NCI-H2029 (cell line): ENCODE measurements around the gene ENAH.

Source experiments
- DNase-seq: peaks from one replicate; lab custom pipeline; 2025; lab: John Stamatoyannopoulos, UW

Gene ENAH

DNA sequence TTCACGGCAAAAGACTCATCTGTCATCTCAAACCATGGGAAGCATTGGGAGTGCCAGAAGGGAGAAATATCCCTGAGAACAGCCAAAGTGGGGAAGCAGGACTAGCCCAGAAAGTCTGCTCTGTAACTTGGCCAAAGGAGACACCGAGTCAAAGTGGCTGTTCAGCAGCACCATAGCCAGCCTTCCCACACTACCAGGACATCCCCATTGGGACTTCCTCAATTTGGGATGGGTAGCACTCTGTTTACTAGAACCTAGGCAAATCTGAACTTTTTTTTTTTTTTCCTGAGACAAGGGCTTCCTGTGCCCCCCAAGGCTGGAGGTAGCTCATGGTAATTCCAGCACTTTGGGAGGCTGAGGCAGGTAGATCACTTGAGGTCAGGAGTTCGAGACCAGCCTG is 93.0 kb downstream of the ENAH start:
- DNase-seq: no peak

GRCh38 chr1:225559326-225559725 is 93.6 kb downstream of the ENAH start:
- no peak for DNase-seq

GRCh38 chr1:225556694-225557093 is 96.2 kb downstream of the ENAH start:
- no peak for DNase-seq

DNA sequence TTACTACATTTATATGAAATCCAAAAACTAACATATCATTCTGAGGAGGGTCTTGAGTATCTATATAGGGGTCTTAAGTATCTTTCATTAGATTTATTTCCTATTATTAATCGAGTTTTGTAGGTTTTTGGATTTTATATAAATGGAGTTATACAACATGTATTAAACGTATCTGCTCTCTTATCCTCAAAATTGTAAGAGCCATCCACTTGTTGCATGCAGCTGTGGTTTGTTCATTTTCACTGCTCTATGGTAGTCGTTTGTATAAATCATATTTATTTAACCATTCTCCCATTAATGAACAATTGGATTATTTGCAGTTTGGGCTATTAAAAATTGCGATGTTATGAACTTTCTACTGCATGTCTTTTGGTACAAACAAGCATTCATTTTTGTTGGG is 97.1 kb downstream of the ENAH start:
- DNase-seq: no peak

- DNase-seq: no peak
Observed at GRCh38 chr1:225554216-225554812, 98.6 kb downstream of the ENAH start.

DNA sequence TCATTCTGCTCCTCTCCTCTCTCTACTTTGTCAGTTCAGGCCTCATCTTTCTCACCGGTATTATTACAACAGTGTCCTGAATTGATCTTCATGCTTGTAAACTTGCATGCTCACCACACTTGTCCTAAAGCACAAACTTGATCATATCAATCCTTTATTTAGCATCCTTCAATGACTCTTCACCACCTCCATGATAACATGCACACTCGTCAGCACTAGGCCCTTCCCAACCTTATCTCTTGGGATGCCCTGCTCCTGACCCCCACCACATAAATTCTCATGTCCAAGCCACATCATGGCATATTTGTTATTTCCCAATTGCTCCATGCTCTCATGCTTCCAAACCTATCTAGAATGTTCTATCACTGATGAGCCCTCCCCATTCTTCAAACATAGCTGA is 103.1 kb downstream of the ENAH start:
- DNase-seq: no peak

- no peak for DNase-seq
Observed at GRCh38 chr1:225548140-225548857, 104.6 kb downstream of the ENAH start.

DNA sequence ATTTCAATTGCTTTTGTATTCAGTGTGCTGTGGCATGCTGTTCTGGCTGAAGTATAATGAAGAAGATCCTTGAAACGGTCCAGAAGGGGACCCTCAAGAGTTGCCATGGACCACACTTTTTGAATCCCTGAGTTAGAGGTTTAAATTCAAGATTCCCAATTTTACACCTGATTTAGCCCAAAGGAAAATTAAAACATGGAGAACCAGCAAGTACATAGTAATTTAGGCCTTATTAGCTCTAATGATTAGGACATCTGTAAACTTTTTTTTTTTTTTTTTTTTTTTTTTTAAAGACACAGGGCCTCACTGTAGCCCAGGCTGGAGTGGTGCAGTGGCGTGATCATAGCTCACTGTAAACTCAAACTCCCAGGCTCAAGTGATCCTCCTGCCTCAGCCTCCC is 107.3 kb downstream of the ENAH start:
- no peak for DNase-seq

DNA sequence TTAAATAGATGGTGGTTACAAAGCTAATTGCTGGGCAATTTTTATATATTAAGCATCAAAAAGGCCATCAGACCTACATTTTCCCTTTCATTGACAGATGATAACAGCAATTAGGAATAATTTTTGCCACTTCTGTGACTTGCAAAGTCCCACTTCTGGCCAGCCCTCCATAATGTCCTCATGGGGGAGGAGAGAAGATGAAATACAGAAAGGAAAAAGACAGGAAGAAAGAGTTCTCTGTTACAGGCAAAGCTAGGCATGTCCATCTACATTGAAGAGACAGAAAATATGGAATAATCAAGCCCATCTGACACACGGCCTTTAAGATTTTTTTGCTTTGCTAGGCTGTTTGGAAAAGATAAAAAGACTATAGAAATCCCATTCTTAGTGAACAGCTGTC is 108.0 kb downstream of the ENAH start:
- DNase-seq: no peak

DNA sequence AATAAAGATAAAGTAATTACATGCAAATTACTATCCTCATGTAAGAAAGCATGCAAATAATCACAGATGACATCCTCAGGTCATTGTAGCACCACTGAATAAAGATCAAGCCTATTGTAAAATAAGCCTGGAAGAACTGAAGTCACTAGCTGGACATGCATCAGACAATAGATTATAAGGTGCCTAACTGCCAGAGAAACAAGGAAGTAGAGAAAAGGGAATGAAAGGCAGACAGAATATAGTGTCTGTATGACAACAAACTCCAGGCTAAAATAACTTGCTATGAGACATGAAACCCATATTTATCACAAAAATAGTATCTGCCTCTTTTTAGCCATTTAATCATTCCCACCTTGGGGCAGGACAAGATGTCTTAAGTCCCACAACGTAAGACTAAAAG is 108.7 kb downstream of the ENAH start:
- DNase-seq: no peak

DNA sequence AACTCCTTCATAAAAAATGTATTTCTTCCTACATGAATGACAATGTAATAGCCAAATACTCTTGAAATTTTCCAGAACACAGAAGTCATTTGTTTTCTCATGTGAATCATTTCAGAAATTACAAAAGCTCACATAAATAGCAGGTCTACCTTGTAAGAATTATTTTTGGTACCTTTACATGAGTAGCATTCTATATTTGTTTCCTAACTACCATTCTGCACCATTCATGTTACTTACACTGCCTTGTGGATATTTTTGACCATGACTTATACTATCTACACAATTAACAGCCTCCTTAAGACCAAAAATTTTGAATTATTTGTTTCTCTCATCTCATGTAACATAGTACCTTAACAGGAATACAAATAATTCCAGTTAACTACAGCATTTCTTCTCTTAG is 109.6 kb downstream of the ENAH start:
- no peak for DNase-seq

DNA sequence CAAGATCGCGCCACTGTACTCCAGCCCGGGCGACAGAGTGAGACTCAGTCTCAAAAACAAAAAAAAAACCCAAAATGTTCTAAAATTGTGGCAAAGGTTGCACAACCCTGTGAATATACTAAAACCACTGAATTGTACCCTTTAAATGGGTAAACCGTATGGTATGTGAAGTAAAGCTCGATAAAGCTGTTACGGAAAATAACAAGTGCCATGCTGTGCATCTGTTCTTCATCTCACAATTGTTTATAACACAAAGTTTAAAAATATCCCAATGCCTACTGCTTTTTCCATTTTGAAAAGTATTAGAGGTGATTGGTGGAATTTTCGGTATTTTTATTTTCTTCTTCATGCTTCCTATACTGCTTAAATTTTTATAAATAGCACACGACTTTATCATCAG is 111.5 kb downstream of the ENAH start:
- DNase-seq: no peak

GRCh38 chr1:225539575-225539974 is 113.3 kb downstream of the ENAH start:
- DNase-seq: no peak

- no peak for DNase-seq
Observed at GRCh38 chr1:225539069-225539468, 113.9 kb downstream of the ENAH start.

- DNase-seq: no peak
Observed at GRCh38 chr1:225537554-225538251, 115.2 kb downstream of the ENAH start.

- no peak for DNase-seq
Observed at GRCh38 chr1:225535280-225535679, 117.6 kb downstream of the ENAH start.

DNA sequence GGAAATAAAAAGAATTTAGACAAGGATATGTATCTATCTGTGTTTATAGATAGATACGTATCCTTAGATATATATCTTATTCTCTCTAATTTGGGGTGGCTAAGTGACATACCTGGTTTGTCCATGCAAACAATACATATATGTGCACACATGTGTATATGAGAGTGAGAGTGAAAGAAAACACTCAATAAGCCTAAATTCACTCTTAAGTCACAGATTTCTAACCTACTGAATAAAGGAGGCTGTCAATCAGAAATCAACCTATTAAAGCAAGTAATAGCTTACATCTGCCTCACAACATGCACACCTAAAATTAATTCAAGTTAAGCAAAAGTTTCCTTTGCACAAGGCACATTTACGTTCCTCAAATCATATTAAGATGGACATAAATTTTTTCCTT is 118.2 kb downstream of the ENAH start:
- DNase-seq: no peak

DNA sequence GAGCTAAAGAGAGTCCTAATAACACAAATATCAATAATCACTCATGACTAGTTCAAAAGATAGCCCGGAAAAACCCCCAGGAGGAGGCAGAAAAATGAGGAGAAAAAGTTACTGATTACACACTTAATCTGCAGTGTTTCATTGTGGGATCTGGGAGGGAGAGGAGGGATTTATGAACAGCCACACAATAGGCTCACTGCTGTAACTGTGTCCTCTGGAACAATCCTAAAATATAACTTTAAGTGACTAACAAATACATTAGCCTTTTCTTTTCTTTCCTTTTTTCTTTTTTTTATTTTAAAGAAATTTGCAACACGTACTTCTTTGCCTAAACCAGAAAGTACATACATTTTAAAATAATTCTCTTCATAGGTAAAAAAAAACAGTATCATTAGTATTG is 118.8 kb downstream of the ENAH start:
- no peak for DNase-seq

- DNase-seq: no peak
Observed at GRCh38 chr1:225533238-225533637, 119.7 kb downstream of the ENAH start.

DNA sequence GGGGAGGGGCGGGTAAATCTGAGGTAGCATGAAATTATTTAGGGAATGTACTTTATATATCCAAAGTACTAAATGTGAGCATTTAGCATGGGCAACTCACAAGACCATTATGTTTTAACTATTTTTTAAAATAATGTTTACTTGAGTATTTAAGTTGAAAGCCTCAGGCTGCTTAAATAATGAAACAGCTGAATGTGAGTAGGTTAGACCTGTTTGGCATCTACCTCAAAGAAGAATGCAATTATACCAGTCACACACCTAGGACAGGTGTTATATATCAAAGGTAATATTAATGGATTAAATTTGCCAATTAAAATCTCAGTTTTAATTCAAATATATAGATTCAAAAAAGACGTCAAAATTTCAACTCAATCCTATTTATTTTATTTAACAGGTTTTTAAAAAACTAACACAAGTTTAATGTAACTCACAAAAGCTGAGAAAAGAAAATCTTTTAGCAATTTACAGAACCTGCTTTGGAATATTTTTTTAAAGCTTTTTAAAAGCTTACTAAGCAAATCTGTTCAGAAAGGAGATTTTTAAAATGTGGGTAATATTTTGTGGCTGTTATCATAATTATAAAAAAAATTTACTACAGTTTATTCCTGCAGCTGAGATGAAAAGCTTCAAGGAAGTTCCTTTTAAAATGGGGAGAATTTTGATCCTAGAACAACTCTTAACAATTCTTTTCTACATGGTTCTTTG is 120.5 kb downstream of the ENAH start:
- DNase-seq: no peak

- DNase-seq: no peak
Observed at GRCh38 chr1:225529726-225530125, 123.2 kb downstream of the ENAH start.

DNA sequence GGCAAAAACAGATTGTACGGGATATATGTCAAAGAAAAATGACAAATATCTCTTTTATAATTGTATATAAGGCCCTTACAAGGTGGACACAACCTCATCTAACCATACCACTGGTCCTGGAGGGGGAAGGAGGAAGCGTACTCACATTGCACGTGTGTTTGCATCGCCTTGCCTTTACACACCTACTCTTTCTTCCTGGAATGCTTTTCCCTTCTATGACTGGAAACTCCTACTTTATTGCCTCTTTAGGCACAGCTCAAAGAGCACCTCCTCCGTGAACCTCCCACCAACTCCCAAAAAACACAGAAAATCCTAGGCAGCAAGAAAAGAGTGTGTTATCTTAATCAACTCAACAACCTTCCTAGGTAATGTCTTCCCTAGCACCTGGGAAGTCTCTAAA is 125.3 kb downstream of the ENAH start:
- no peak for DNase-seq

- DNase-seq: no peak
Observed at GRCh38 chr1:225526878-225527277, 126.0 kb downstream of the ENAH start.
